Coronary artery (tissue), 2 donors: ENCODE measurements around the gene ITIH3.

Experiments used
- DNase-seq: peaks from one replicate; pipeline ENCODE4 v3.0.0-alpha.2; 2017; ENCODE audit warnings: low spot score
- H3K27ac ChIP-seq, 2 donors: fragments of 200-600 bp; sonication (generic); one replicate each; pipeline ENCODE4 v1.5.1; 2016 to 2019
- H3K4me3 ChIP-seq: fragments of 200-600 bp; sonication (generic); 2 replicates; pipeline ENCODE4 v1.5.1; 2016; ENCODE audit warnings: mild to moderate bottlenecking, moderate library complexity
- TF ChIP-seq, protein P1 (sequence below): fragments of 200-600 bp; sonication (generic); IDR thresholded peaks from one replicate; pipeline ENCODE4 v1.5.1; 2019; ENCODE audit warnings: antibody characterized with exemption

ITIH3 gene

DNA sequence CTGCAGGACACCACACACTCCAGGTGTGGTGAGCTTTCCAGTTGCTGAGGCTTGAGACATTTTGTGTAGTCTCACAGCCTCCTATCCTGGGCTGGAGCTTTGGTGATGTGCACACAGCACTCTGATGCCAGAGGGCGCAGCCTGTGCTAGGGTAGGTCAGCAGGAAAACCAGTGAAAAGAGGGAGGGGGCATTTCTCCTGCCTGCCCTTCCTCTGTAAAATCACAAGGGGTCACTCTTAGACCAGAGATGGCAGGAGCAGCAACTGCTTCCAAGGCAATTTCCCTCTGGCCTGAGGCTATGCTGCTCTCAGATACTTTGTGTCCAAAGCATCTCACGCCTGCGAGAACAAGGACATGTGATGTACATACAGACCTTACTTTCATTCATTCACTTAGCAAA is 56.8 kb downstream of the ITIH3 start:
- H3K4me3 ChIP-seq = no peak overlapping the region
- DNase-seq = no peak
- H3K27ac ChIP-seq = no peak overlapping the region
- TF ChIP-seq, protein P1, sequence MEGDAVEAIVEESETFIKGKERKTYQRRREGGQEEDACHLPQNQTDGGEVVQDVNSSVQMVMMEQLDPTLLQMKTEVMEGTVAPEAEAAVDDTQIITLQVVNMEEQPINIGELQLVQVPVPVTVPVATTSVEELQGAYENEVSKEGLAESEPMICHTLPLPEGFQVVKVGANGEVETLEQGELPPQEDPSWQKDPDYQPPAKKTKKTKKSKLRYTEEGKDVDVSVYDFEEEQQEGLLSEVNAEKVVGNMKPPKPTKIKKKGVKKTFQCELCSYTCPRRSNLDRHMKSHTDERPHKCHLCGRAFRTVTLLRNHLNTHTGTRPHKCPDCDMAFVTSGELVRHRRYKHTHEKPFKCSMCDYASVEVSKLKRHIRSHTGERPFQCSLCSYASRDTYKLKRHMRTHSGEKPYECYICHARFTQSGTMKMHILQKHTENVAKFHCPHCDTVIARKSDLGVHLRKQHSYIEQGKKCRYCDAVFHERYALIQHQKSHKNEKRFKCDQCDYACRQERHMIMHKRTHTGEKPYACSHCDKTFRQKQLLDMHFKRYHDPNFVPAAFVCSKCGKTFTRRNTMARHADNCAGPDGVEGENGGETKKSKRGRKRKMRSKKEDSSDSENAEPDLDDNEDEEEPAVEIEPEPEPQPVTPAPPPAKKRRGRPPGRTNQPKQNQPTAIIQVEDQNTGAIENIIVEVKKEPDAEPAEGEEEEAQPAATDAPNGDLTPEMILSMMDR = no peak

DNA sequence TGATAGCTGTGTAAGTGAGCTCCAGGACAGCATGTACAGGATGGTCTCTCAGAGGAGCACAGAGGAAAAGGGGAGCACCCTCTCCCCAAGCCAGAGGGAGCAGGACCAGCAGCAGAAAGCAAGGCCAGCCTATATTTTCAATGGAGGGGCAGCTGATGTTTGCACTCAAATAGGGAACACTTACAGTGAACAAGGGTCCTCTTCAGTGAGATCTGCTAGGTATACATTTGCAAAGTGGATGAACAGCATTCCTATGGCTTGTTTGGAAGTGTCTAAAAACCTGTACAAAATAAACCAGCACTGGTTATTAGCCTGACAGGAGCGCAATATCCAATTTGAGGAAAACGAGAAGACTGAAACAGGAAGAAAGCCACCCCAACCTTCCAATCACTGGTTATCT is 57.8 kb downstream of the ITIH3 start:
- no peak overlapping the region for H3K27ac ChIP-seq
- no peak overlapping the region for H3K4me3 ChIP-seq
- DNase-seq = no peak
- TF ChIP-seq, protein P1 = no peak

DNA sequence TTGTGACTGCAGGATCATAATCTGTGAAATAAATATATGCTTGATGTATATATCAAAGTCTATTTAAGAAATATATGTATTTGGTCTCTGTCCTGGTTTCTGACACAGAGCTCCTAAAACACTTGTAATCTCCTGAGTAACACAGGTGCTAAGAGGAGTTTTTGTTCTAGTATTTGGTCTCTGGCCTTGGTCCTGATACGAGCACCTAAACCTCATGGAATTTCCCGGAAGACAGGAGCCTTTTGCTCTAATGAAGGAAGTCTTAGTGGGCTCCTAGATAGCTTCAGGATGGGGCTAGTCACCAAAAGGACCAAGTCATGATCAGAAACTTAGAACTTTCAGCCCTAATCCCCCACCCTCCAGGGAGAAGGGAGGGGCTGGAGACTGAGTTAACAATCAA is 59.4 kb downstream of the ITIH3 start:
- TF ChIP-seq, protein P1 = no peak
- H3K27ac ChIP-seq = no peak overlapping the region
- DNase-seq = no peak
- no peak overlapping the region for H3K4me3 ChIP-seq

DNA sequence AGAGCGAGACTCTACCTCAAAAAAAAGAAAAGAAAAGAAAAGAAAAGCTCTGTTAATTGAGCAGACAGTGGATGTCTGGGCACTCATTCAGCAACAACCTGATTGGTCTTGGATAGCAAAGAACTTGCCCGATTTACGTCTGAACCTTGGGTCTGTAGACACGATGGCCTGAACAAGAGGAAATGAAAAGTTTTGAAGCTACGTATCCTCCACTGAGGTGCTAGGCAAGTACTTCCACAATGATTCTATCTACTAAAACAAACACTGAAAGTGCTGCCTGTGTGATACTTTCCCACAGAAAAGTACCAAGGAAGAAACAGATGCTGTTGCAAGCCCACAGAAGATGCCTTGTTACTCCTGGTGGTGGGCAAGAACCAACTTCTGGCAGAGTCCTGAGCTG is 62.1 kb downstream of the ITIH3 start:
- no peak overlapping the region for H3K4me3 ChIP-seq
- TF ChIP-seq, protein P1 = no peak
- H3K27ac ChIP-seq = no peak overlapping the region
- no peak for DNase-seq

DNA sequence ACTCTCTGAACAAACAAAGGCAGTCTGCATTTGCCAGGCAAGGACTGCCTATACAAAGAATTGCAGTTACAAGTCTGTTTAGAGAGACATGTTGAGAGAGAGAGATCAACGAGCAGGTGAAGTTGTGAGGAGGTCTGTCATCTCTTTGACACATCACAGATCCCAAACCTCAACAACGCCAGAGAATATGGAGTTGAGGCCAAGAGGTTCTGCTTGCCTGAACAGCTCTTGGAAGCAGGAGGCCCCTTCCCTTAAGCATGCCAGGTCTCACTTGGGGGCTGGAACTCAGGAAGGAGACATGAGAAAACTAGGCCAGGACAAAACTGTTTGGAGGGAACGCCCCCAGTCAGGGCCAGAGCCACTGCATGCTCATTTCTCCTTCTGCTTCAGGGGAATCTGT is 62.5 kb downstream of the ITIH3 start:
- TF ChIP-seq, protein P1 = no peak
- DNase-seq = no peak
- Histone ChIP-seq H3K4me3 (no peak overlapping the region), H3K27ac (no peak overlapping the region)

DNA sequence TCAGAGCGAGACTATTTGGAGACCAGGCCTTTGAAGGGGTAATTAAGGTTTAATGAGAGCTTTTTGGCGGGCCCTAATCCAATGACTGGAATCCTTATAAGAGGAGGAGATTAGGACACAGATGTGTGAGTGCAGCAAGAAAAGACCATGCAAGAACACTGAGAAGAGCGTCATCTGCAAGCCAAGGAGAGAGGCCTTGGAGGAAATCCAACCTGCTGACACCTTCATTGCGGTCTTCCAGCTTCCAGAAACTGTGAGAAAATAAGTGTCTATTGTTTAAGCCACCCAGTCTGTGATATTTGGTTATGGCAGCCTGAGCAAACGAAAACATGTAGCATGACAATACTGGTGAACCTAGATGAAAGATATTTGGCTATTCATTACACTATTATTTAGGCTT is 63.3 kb downstream of the ITIH3 start:
- Histone ChIP-seq H3K27ac (no peak overlapping the region), H3K4me3 (no peak overlapping the region)
- TF ChIP-seq, protein P1 = no peak
- no peak for DNase-seq
